Fibroblast of lung (primary cell): ENCODE data around the gene PTGFR. TPM values are rescaled to one million over a fixed set of nuclear protein-coding genes. Genes with fewer than 3 reads are reported as not detected.

Source experiments
- DNase-seq, 2 donors: peaks; one replicate each; pipeline versions ENCODE4 v3.0.0 to v3.0.0-alpha.2; 2010; ENCODE audit warnings: low read depth in 2 of 2
- H2AFZ ChIP-seq: 2 replicates; pipeline ENCODE4 v1.5.1; 2012; ENCODE audit warnings: low read length, control low read depth, inconsistent platforms
- H3K27ac ChIP-seq: 2 replicates; pipeline ENCODE4 v1.5.1; 2011; ENCODE audit warnings: low read length, control low read depth; ENCODE audit not compliant: insufficient read depth
- H3K27me3 ChIP-seq: 2 replicates; pipeline ENCODE4 v1.5.1; 2011; ENCODE audit warnings: mild to moderate bottlenecking, low read length; ENCODE audit not compliant: control insufficient read depth, insufficient read depth
- H3K36me3 ChIP-seq: 2 replicates; pipeline ENCODE4 v1.5.1; 2011; ENCODE audit warnings: low read length; ENCODE audit not compliant: control insufficient read depth, insufficient read depth
- H3K4me1 ChIP-seq: 2 replicates; pipeline ENCODE4 v1.5.1; 2011; ENCODE audit warnings: low read length; ENCODE audit not compliant: control insufficient read depth, insufficient read depth; ENCODE audit errors: extremely low read depth
- H3K4me2 ChIP-seq: 2 replicates; pipeline ENCODE4 v1.5.1; 2011; ENCODE audit warnings: low read length, control low read depth; ENCODE audit not compliant: insufficient read depth; ENCODE audit errors: extremely low read depth
- H3K4me3 ChIP-seq, 4 experiments: fragments of 200-600 bp in 1 of 4; sonication (generic) in 1 of 4; replicated peaks in 1 of 4; 2 replicates each; pipeline ENCODE4 v1.5.1; 2011 to 2016; ENCODE audit warnings: low read length in 4 of 4, low read depth in 3 of 4, mild to moderate bottlenecking in 3 of 4, control low read depth in 2 of 4, inconsistent platforms in 1 of 4, mixed read lengths in 1 of 4; ENCODE audit not compliant: insufficient read depth in 1 of 4; ENCODE audit errors: control extremely low read depth in 1 of 4
- H3K79me2 ChIP-seq: 2 replicates; pipeline ENCODE4 v1.5.1; 2012; ENCODE audit warnings: mild to moderate bottlenecking, low read length, inconsistent platforms; ENCODE audit not compliant: control insufficient read depth, insufficient read depth
- H3K9ac ChIP-seq: 2 replicates; pipeline ENCODE4 v1.5.1; 2011; ENCODE audit warnings: mild to moderate bottlenecking, low read length, control low read depth; ENCODE audit not compliant: insufficient read depth
- H3K9me3 ChIP-seq: 2 replicates; pipeline ENCODE4 v1.5.1; 2012; ENCODE audit warnings: low read depth, low read length; ENCODE audit not compliant: control insufficient read depth, insufficient read depth
- H4K20me1 ChIP-seq: 2 replicates; pipeline ENCODE4 v1.5.1; 2011; ENCODE audit warnings: low read length; ENCODE audit not compliant: control insufficient read depth, insufficient read depth; ENCODE audit errors: extremely low read depth
- CTCF ChIP-seq, 2 donors: IDR thresholded peaks in 1 of 2; conservative IDR thresholded peaks in 1 of 2; 1 replicate in 1 of 2; 2 replicates in 1 of 2; pipeline ENCODE4 v1.5.1; 2011 to 2012; ENCODE audit warnings: low read length in 2 of 2, control low read depth in 1 of 2, inconsistent platforms in 1 of 2, low read depth in 1 of 2, mild to moderate bottlenecking in 1 of 2
- EZH2 ChIP-seq: IDR thresholded peaks from 2 replicates; pipeline ENCODE4 v1.5.1; 2012; ENCODE audit warnings: low read length, control low read depth, mild to moderate bottlenecking; ENCODE audit errors: missing control alignments
- polyA plus RNA-seq, 2 donors: library from polyadenylated mRNA; depleted of rRNA in 1 of 2; stranded (reverse) in 1 of 2; unstranded in 1 of 2; fragments of >200 nt; gene quantifications; 2 replicates each; pipeline ENCODE4 v1.2.1, GENCODE V29; 2011 to 2012; ENCODE audit warnings: missing spikeins in 1 of 2
- total RNA-seq: library from RNA; depleted of rRNA; stranded (reverse); fragments of >200 nt; gene quantifications from 2 replicates; pipeline ENCODE4 v1.2.1, GENCODE V29; 2014

The PTGFR gene
- total and polyA plus RNA-seq, 2 donors (not counting 1 experiment from before 2014, with no cell fraction given) = 4.1 to 32.7 TPM

GRCh38 chr1:78491451-78492071, 787 bp downstream of the PTGFR start:
- peak overlapping the region; percentile 59 for H3K27ac ChIP-seq
- DNase-seq = peak; percentile 37 to 66
- no peaks in the 10 kb centered on the region for H3K36me3 ChIP-seq
- no peaks in the 10 kb centered on the region for H4K20me1 ChIP-seq
- H3K9ac ChIP-seq = peak overlapping the region; percentile 26
- H3K27me3 ChIP-seq = no peaks in the 10 kb centered on the region
- peak overlapping the region; percentile 90 for H3K4me2 ChIP-seq
- peak overlapping the region; percentile 35 for H2AFZ ChIP-seq
- TF ChIP-seq EZH2 (no peak), CTCF (conservative IDR thresholded peaks at IDR 0.05 in 1 of 2, IDR thresholded peaks at IDR 0.05 in 1 of 2; ENCODE audit: low read depth in 1 of 2, low read length in 2 of 2) (no peak)
- H3K9me3 ChIP-seq = no peaks in the 10 kb centered on the region
- H3K4me1 ChIP-seq = no peaks in the 10 kb centered on the region
- H3K79me2 ChIP-seq = no peaks in the 10 kb centered on the region
- H3K4me3 ChIP-seq = peak overlapping the region; percentile 74 to 84 (median 78)

GRCh38 chr1:78492386-78492950, 1.7 kb downstream of the PTGFR start:
- H3K27me3 ChIP-seq = no peaks in the 10 kb centered on the region
- H3K4me3 ChIP-seq = peak overlapping the region in 1 of 4 experiments; percentile 80
- H3K79me2 ChIP-seq = no peaks in the 10 kb centered on the region
- no peaks in the 10 kb centered on the region for H3K36me3 ChIP-seq
- no peak overlapping the region for H3K9ac ChIP-seq
- peak overlapping the region; percentile 90 for H3K4me2 ChIP-seq
- no peak for DNase-seq
- H2AFZ ChIP-seq = no peak overlapping the region
- H4K20me1 ChIP-seq = no peaks in the 10 kb centered on the region
- TF ChIP-seq CTCF (conservative IDR thresholded peaks at IDR 0.05 in 1 of 2, IDR thresholded peaks at IDR 0.05 in 1 of 2; ENCODE audit: low read depth in 1 of 2, low read length in 2 of 2) (no peak), EZH2 (no peak)
- H3K27ac ChIP-seq = no peak overlapping the region
- no peaks in the 10 kb centered on the region for H3K9me3 ChIP-seq
- no peaks in the 10 kb centered on the region for H3K4me1 ChIP-seq

GRCh38 chr1:78493451-78493850, 2.7 kb downstream of the PTGFR start:
- no peaks in the 10 kb centered on the region for H3K27me3 ChIP-seq
- H3K79me2 ChIP-seq = no peaks in the 10 kb centered on the region
- H3K4me1 ChIP-seq = no peaks in the 10 kb centered on the region
- no peak overlapping the region for H3K9ac ChIP-seq
- H3K36me3 ChIP-seq = no peaks in the 10 kb centered on the region
- no peak overlapping the region for H3K4me2 ChIP-seq
- H2AFZ ChIP-seq = no peak overlapping the region
- no peak overlapping the region for H3K27ac ChIP-seq
- peak overlapping the region in 1 of 4 experiments; percentile 41 for H3K4me3 ChIP-seq
- H4K20me1 ChIP-seq = no peaks in the 10 kb centered on the region
- no peaks in the 10 kb centered on the region for H3K9me3 ChIP-seq
- TF ChIP-seq EZH2 (no peak), CTCF (conservative IDR thresholded peaks at IDR 0.05 in 1 of 2, IDR thresholded peaks at IDR 0.05 in 1 of 2; ENCODE audit: low read depth in 1 of 2, low read length in 2 of 2) (no peak)
- DNase-seq = peak in 1 of 2 donors; percentile 43
